ENCODE results near the gene MSS51.
A peak's percentile ranks its signal among the peaks of the same experiment; 100 is the strongest.

MSS51 gene

GRCh38 chr10:73433538-73433867 is at the start of gene MSS51:
TSS of gene MSS51 (minus strand) at chr10:73433561. CDS start at chr10:73428284, 5,277 bp downstream.
- DNase-seq (ENCODE audit: low read depth in 2 of 2) = no peak
- TF ChIP-seq, protein P1, sequence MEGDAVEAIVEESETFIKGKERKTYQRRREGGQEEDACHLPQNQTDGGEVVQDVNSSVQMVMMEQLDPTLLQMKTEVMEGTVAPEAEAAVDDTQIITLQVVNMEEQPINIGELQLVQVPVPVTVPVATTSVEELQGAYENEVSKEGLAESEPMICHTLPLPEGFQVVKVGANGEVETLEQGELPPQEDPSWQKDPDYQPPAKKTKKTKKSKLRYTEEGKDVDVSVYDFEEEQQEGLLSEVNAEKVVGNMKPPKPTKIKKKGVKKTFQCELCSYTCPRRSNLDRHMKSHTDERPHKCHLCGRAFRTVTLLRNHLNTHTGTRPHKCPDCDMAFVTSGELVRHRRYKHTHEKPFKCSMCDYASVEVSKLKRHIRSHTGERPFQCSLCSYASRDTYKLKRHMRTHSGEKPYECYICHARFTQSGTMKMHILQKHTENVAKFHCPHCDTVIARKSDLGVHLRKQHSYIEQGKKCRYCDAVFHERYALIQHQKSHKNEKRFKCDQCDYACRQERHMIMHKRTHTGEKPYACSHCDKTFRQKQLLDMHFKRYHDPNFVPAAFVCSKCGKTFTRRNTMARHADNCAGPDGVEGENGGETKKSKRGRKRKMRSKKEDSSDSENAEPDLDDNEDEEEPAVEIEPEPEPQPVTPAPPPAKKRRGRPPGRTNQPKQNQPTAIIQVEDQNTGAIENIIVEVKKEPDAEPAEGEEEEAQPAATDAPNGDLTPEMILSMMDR (IDR thresholded peaks at IDR 0.05; ENCODE audit: low read depth, low read length) = no peak
- no peak within 1 kb of the TSS for H3K4me3 ChIP-seq (replicated peaks in 1 of 2; ENCODE audit: low read depth in 2 of 2, low read length in 2 of 2)

DNA sequence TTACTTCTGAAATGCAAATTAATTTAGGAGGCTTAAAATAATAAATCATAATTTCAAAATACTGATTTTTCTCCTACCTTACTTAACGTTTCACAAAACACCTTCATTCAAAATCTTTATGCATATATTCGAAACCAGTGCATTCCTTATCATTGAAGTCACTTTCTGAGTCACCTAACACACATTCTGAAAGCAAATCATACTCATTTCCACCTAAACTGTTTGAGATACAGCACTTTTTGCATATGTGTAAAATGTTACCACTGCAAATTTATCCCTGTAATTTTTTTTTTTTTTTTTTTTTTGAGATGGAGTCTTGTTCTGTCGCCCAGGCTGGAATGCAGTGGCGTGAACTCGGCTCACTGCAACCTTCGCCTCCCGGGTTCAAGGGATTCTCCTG is 46.8 kb upstream of the MSS51 start:
- H3K4me3 ChIP-seq (replicated peaks in 1 of 2; ENCODE audit: low read depth in 2 of 2, low read length in 2 of 2) = no peak overlapping the region
- DNase-seq (ENCODE audit: low read depth in 2 of 2) = peak; percentile 15 to 64
- TF ChIP-seq, protein P1 (IDR thresholded peaks at IDR 0.05; ENCODE audit: low read depth, low read length) = no peak

GRCh38 chr10:73478636-73479035 is 45.3 kb upstream of the MSS51 start:
- H3K4me3 ChIP-seq (replicated peaks in 1 of 2; ENCODE audit: low read depth in 2 of 2, low read length in 2 of 2) = no peak overlapping the region
- TF ChIP-seq, protein P1 (IDR thresholded peaks at IDR 0.05; ENCODE audit: low read depth, low read length) = no peak
- DNase-seq (ENCODE audit: low read depth in 2 of 2) = no peak

GRCh38 chr10:73471226-73471625 is 37.9 kb upstream of the MSS51 start:
- TF ChIP-seq, protein P1 (IDR thresholded peaks at IDR 0.05; ENCODE audit: low read depth, low read length) = no peak
- no peak overlapping the region for H3K4me3 ChIP-seq (replicated peaks in 1 of 2; ENCODE audit: low read depth in 2 of 2, low read length in 2 of 2)
- no peak for DNase-seq (ENCODE audit: low read depth in 2 of 2)

GRCh38 chr10:73469579-73469978 is 36.2 kb upstream of the MSS51 start:
- DNase-seq (ENCODE audit: low read depth in 2 of 2) = no peak
- no peak overlapping the region for H3K4me3 ChIP-seq (replicated peaks in 1 of 2; ENCODE audit: low read depth in 2 of 2, low read length in 2 of 2)
- TF ChIP-seq, protein P1 (IDR thresholded peaks at IDR 0.05; ENCODE audit: low read depth, low read length) = no peak

DNA sequence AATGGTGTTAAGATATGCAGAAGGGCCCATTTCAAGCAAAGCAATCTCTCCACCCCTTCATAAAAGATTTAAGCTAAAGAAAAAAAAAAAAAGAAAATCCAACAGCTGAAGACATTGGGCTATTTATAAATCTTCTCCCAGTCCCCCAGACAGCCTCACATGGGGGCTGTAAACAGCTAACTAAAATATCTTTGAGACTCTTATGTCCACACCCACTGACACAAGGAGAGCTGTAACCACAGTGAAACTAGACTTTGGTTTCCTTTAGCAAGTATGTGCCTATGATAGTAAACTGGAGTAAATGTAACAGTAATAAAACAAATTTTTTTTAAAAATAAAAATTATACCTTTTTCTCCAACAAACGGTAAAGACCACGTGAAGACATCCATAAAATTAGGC is 33.8 kb upstream of the MSS51 start:
- H3K4me3 ChIP-seq (replicated peaks in 1 of 2; ENCODE audit: low read depth in 2 of 2, low read length in 2 of 2) = no peak overlapping the region
- TF ChIP-seq, protein P1 (IDR thresholded peaks at IDR 0.05; ENCODE audit: low read depth, low read length) = no peak
- no peak for DNase-seq (ENCODE audit: low read depth in 2 of 2)

GRCh38 chr10:73465978-73466726 is 32.8 kb upstream of the MSS51 start:
- TF ChIP-seq, protein P1 (IDR thresholded peaks at IDR 0.05; ENCODE audit: low read depth, low read length) = no peak
- no peak overlapping the region for H3K4me3 ChIP-seq (replicated peaks in 1 of 2; ENCODE audit: low read depth in 2 of 2, low read length in 2 of 2)
- no peak for DNase-seq (ENCODE audit: low read depth in 2 of 2)
